GM04504 (cell line): ENCODE results near the gene IRX3.
A peak's percentile ranks its signal among the peaks of the same experiment; 100 is the strongest.
"Not testable (repeated sequence)": the region's sequence is repeated elsewhere in the genome, so short reads cannot be mapped to it uniquely, and the experiment has no call there.

Source experiments
- DNase-seq: peaks from one replicate; pipeline ENCODE4 v3.0.0-alpha.2; 2012; ENCODE audit warnings: low read depth

Gene IRX3

GRCh38 chr16:54275956-54276355, 10.6 kb downstream of the IRX3 start:
- DNase-seq: no peak

- DNase-seq: no peak
Observed at GRCh38 chr16:54273566-54273965, 13.0 kb downstream of the IRX3 start.

DNA sequence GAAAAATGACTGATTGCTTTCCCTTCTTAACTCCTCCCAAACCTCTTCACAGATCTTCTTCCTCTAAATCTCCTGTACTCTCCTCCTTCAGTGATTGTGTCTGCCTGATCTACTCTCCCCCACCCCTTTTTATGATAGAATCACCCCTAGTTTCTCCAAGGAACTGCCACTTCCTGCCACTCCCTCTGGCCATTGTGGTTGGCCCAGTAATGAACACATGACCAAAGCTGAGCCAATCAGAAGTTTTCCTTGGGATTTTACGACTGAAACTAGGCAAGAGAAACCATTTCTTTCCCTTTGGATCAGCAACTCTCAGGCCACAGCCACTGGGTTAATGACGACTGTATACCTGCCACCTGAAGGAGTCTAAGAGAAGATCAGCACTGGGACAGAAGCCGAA, 15.9 kb downstream of the IRX3 start:
- no peak for DNase-seq

DNA sequence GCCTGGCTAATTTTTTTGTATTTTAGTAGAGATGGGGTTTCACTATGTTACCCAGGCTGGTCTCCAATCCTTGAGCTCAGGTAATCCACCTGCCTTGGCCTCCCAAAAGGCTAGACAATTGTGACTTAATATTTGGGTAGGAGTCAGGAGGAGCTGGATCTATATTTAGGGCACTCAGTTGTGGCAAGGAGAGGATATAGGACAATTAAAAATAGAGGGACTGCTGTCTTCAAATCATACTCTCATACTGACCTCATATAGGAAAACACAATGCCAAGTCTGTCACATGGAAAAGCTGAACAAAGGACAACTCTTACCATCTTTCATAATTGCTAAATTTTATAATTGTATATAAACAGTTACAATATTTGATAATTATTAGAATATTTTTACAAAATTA, 17.1 kb downstream of the IRX3 start:
- no peak for DNase-seq

DNA sequence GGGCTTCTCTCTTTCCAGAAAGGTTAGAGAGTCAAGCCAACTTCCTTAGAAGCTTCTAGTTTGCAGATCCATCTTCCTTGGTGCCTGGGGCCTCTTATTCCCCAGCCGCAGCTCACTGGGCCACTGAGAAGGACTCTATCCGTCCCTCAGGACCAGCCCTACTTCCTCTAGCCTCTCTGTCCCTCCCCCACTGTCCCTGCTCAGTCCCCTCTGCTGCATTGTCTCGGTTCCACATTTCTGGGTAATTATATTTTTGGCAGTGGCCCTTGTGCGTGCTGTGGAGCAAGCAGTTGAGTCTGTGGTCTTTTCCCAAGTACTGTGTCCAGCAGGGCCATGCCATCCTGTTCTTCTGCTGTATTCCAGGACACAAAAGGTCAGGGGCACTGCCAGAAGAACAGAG, 17.8 kb downstream of the IRX3 start:
- no peak for DNase-seq

- no peak for DNase-seq
Observed at GRCh38 chr16:54268340-54268739, 18.2 kb downstream of the IRX3 start.

- no peak for DNase-seq
Observed at GRCh38 chr16:54266363-54266955, 20.1 kb downstream of the IRX3 start.

DNA sequence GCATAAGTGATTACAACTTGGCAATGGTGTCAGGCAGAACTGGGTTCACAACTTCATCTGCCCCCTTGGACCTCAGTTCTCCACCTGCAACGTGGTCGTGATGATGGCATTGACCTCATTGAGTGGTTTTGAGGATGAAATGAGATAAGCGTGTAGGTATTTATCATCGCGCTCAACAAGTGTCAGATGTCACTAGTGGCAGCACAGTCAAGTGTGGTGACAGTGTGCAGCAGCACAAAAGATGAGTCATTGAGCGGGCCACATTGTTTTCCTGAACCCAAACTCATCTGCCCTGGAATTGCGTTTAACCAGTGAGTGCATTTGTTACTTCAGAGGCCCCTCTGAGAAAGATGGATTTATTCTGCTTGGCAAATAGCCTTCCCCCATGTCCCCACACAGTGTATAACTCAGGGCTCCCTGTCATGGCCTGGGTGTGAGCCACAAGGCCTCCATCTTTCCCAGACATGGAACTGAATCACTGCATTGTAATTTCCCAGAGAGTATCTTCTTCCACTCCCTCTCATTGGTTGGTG, 20.9 kb downstream of the IRX3 start:
- no peak for DNase-seq

GRCh38 chr16:54253118-54253517, 33.5 kb downstream of the IRX3 start:
- no peak for DNase-seq

DNA sequence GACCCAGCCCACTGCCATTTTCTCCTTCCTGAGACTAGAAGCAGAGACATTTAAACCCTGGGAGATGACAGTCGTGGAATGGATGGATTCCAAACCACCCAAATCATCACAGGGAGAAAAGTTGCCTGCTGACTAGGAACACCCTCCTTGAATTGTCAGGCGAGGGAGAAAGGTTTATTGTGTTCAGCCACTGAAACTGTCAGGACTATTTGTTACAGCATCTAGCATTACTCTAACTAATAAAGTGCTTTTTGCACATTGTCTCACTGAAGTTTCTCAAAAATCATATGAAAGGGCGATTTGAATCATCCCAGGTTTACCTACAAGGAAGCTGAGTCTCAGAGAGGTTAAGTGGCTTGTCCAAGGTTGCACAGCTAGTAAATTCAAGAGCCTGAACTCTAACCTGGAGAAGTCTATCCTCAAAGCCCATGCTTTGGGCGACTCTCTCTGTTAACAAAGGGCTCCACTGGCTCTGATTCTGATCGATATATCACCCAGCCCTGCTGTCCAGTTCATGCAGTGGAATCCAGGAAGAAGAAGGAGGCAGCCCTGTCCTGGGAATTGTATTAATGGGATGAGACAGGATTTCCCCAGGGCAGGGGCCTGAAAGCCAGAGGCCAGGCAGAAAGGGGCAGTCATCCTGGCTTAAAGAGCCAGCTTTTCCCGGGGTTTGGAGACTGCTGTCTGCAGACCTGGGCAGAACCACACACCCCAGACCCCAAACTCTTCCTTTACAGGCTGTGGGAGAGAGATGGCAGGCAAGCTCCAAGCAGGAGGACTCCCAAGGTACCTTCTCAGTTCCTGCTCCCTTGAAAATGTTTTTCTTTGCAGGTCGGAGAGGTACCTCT, 37.5 kb downstream of the IRX3 start:
- DNase-seq: no peak

- not testable (repeated sequence) for DNase-seq
Observed at GRCh38 chr16:54247705-54248104, 38.9 kb downstream of the IRX3 start.

DNA sequence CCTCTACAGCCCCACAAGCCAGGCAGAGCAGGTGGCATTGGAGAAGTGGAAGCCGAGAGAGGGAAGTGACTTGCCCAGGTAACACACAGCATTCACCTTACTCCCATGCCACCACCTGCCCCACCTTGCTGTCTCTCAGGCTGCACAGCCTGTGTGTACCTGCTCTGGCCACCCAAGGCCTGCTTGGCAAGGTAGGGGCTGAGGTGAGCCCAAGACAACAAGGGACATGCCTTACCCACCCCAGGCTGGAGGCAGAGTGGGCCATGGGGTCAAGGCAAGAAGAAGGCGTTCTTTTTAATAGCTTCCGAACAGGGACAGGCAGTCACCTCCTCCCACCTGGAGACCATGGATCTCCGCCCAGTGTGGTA, 40.1 kb downstream of the IRX3 start:
- DNase-seq: no peak

DNA sequence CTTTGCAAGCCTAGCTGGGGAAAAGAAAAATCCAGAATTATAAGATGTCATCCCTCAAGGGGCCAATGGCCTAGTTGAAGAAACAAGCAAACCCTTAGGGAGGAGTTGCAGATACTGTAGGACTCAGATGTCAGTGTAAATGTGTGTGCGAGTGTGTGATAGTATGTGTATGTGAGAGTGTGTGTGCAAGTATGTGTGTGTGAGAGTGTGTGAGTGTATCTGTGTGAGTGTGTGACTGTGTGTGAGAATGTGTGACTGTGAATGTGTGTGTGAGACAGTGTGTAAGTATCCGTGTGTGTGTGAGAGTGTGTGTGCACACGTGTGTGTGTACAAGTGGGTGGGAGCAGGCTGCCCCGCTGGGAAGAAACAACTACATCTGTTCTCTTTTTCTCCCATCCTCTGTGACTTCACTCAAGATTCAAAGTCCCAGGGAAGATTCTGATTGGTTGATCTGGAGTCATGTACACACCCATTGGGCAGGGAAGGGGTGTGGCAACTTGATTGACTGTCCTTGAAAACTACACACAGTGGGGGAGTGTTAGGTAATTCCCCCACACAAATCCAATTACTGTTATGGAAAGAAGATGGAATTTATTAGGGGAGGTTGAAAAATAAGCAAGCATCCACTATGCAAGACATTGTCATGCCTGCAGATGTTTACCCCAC, 40.7 kb downstream of the IRX3 start:
- DNase-seq: no peak

DNA sequence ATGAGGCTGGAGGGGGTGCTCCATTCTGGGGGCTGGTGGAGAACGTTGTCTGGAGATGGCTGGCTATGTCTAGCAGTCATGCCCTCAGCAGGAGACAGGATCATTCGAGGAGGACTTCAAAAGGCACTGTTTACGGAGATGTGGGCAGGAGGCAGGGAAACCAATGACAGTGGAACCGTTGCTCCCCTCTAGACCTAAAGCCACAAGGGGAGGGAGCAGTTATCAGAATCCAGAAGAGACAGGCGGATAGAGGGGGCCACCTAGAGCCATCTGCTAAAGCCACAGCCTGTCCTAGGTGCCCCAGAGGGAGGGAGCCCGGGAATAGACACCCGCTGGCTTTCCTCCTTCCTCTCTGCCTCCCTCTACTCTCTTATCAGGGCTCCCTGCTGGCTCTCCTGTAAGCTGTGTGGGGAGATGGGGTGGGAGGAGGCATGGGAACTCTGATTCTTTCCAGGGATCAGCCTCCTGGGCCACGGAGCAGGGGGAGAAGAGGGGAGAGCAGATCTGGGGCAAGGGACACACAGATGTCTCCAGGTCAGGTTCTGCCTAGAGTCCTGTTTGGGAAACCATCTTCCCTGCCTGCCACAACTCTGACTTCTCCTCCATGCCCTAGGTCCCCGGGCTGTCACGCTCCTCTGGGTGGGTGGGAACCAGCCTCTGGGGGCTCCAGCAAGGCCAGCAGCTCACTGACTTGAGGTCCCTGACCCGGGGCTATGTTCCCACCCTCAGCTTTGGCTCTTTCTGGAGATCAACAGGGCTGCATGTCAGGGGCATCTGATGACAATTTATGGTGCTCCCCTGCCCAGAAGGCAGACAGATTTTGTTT, 42.3 kb downstream of the IRX3 start:
- no peak for DNase-seq

GRCh38 chr16:54243202-54243601, 43.4 kb downstream of the IRX3 start:
- no peak for DNase-seq

- DNase-seq: no peak
Observed at GRCh38 chr16:54242199-54242598, 44.4 kb downstream of the IRX3 start.

GRCh38 chr16:54241525-54241924, 45.1 kb downstream of the IRX3 start:
- DNase-seq: no peak

DNA sequence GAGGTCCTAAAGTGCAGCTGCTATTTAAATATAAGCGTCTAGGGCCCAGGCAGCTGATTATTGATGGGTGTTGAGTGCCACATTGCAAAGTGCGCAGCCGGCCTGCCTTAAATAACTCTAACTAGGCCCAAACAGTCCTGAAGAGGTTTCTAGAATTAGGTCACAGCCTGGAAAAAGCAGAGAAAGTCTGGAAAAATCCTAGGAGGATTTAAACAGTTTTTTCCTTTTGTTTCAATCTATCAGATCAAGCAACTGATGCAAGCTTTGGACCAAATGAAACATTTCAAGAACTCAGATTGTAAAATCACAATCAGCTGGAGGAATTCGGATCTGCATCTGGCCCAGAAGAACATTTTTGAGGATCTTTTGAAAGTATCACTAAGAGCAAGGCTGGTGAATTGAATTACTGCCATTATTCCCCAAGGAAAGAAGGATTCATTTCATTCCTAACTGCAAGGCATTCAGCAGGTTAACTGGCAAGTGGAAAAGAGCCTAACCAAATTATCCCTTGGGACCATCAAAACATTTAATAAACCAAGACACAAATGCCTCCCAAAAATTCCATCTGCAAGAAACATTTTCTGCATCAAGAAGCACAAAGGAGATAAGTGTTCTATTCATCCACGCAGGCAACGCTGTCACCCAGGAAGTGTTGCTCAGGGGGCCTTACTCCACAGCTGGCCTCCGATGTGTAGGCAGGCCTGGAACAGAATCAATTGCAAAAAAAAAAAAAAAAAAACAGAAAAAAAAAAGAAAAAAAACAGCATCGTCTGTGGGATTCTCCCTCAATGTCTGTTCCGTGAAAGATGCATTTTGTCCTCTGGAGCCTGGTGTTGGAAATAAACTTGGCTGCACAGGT, 46.1 kb downstream of the IRX3 start:
- no peak for DNase-seq

DNA sequence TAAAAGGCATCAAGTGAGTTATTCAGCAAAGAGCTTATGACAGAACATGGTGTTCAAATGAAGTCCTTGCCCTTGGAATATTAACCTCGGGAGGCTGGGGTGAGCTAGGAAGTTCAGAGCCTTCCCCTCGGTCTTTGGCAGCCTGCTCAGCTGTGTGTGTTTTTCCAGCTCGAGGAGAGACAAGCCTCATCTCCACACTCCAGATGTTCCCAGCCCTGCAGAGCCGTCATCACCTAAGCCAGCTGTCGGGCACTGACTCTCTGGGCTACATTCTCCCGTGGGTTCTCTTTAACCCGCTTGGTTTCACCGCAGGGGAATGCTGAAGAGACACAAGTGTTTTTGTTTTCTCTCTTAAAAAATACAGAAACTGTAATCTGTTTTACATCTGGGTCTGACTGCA, 47.1 kb downstream of the IRX3 start:
- DNase-seq: no peak

DNA sequence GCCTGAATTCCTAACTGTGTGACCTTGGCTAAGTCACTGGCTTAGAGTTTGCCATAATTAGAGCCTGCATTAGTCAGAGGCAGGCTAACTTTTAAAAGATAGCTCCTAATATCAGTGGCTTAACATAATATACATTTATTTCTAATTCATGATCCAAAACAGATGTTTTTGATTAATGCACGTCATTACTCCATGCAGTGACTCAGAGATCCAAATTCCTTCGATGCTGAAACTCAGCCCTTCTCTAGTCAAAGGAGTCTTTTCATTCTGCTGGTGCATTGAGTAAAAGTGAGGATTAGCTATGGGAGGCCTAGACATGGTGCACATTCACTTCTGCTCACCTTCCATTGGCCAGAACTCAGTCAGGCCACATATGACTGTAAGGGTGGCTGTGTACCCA, 49.8 kb downstream of the IRX3 start:
- peak; percentile 10 for DNase-seq

DNA sequence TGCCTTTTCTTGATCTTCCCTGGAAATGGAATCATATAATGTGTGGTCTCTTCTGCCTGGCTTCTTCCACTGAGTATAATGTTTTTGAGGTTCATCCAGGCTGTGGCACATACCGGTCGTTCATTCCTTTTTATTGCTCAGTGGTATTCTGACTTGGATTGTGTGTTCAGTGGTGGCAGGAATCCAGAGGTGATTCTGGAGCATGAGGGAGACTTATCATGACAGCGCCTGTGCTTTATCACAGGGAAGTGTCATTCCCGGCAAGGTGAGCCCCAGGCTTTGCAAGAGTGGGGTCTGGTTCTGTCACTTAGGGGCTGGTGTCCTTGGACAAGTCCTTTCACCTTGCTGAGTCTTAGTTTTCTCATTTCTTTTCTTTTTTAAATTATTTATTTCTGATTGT, 53.0 kb downstream of the IRX3 start:
- DNase-seq: no peak
